Spleen (tissue), 11 donors: ENCODE measurements around the gene ETV2. TPM values are rescaled to one million over a fixed set of nuclear protein-coding genes. Genes with fewer than 3 reads are reported as not detected.

Experiments
- DNase-seq: peaks from one replicate; pipeline ENCODE4 v3.0.0-alpha.2; 2020
- H3K27ac ChIP-seq, 8 donors: fragments of 200-600 bp; sonication (generic) in 7 of 8; 1 replicate in 4 of 8; 2 replicates in 4 of 8; pipeline versions ENCODE4 v1.5.0 to v1.8.0; 2016 to 2021; ENCODE audit warnings: inconsistent platforms in 4 of 8, mild to moderate bottlenecking in 4 of 8, moderate library complexity in 1 of 8
- H3K27me3 ChIP-seq, 7 donors: fragments of 200-600 bp; sonication (generic) in 6 of 7; replicated peaks in 1 of 7; 1 replicate in 4 of 7; 2 replicates in 3 of 7; pipeline versions ENCODE4 v1.5.0 to v1.8.0; 2016 to 2021; ENCODE audit warnings: inconsistent platforms in 3 of 7, mild to moderate bottlenecking in 1 of 7
- H3K36me3 ChIP-seq, 6 donors: fragments of 200-600 bp; sonication (generic) in 5 of 6; 1 replicate in 4 of 6; 2 replicates in 2 of 6; pipeline versions ENCODE4 v1.5.0 to v1.8.0; 2016 to 2021; ENCODE audit warnings: inconsistent platforms in 2 of 6
- H3K4me1 ChIP-seq, 6 donors: fragments of 200-600 bp; sonication (generic) in 5 of 6; 1 replicate in 3 of 6; 2 replicates in 3 of 6; pipeline versions ENCODE4 v1.5.0 to v1.8.0; 2016 to 2021; ENCODE audit warnings: inconsistent platforms in 3 of 6
- H3K4me3 ChIP-seq, 8 donors: fragments of 200-600 bp; sonication (generic) in 7 of 8; 1 replicate in 4 of 8; 2 replicates in 4 of 8; pipeline versions ENCODE4 v1.5.0 to v1.8.0; 2016 to 2021; ENCODE audit warnings: inconsistent platforms in 4 of 8, mild to moderate bottlenecking in 4 of 8, moderate library complexity in 2 of 8
- H3K9me3 ChIP-seq, 8 donors: fragments of 200-600 bp; sonication (generic) in 7 of 8; 1 replicate in 4 of 8; 2 replicates in 4 of 8; pipeline versions ENCODE4 v1.5.0 to v1.8.0; 2016 to 2021; ENCODE audit warnings: inconsistent platforms in 4 of 8
- CTCF ChIP-seq, 11 experiments: fragments of 200-600 bp in 7 of 11; fragments of 450-650 bp in 4 of 11; sonication (generic) in 4 of 11; IDR thresholded peaks in 8 of 11; conservative IDR thresholded peaks in 3 of 11; 1 replicate in 7 of 11; 2 replicates in 4 of 11; pipeline versions ENCODE4 v1.4.0 to v1.8.0; 2016 to 2021; ENCODE audit warnings: antibody characterized with exemption in 11 of 11, inconsistent platforms in 4 of 11, mild to moderate bottlenecking in 1 of 11
- POLR2A ChIP-seq, 3 donors: fragments of 450-650 bp; IDR thresholded peaks; one replicate each; pipeline ENCODE4 v1.5.1; 2017; ENCODE audit warnings: antibody characterized with exemption in 3 of 3, mild to moderate bottlenecking in 1 of 3
- POLR2AphosphoS5 ChIP-seq, 3 donors: sonication (generic); formaldehyde crosslinking; IDR thresholded peaks; one replicate each; pipeline ENCODE4 v1.5.1; 2017; ENCODE audit warnings: antibody characterized with exemption in 3 of 3
- WGBS, 5 donors: extraction: QIAGEN DNeasy Blood & Tissue Kit in 3 of 5; methylation state at CpG; one replicate each; pipeline versions ENCODE4 v1.1.5 to v1.1.7; 2013 to 2018; 5-methylcytosine and 5-hydroxymethylcytosine counted together
- intact Hi-C: fragments of 100-400 bp; cut with DNase I; formaldehyde crosslinking; loops from one replicate; pipeline ENCODE4 v1.15.0; 2023; ENCODE audit warnings: low total_unique reads
- polyA plus RNA-seq, 3 donors: library from polyadenylated mRNA; stranded (reverse); fragments of 200-250 nt; gene quantifications; one replicate each; pipeline ENCODE4 v1.2.1, GENCODE V29; 2013
- total RNA-seq, 7 donors: library from RNA; depleted of rRNA in 3 of 7; stranded (reverse); fragments of >200 nt in 3 of 7; fragmentation: NEBNext Ultra II Directional in 4 of 7; extraction: Animal tissue kit (Norgen Biotek cat#: 25700) in 4 of 7; gene quantifications; one replicate each; pipeline versions ENCODE4 v1.1.0 to v1.2.1, GENCODE V29; 2016 to 2021
- donor health status: healthy with polysubstance abuse.
- donor health status: DM: no; HTN: no; CAD: no; lungs with moderate emphysema.
- donor health status: DM: no; HTN: no; CAD: no.
- donor health status: Bipolar disorder and iron deficiency.
- donor health status: healthy.
- donor health status: DM: no; HTN: no; CAD: no.
- donor health status: DM: yes; HTN: yes; CAD: no.

The ETV2 gene
- total and polyA plus RNA-seq, 10 donors: 0.43 to 1.2 (median 0.99) TPM; not detected in 5

- DNase-seq: no peak
- Histone ChIP-seq H3K9me3 (peaks cover 0 to 23% (median 17%) of the 10 kb centered on the region in 8 donors), H3K27me3 (no peaks in the 10 kb centered on the region), H3K27ac (no peak overlapping the region), H3K36me3 (no peaks in the 10 kb centered on the region), H3K4me1 (peaks cover 7 to 33% (median 25%) of the 10 kb centered on the region in 6 donors), H3K4me3 (no peak overlapping the region)
- 72 to 90% (median 75%) methylated on average over 2 of the region's 2 CpGs for WGBS, 5 donors
- intact Hi-C loops: no loop called here
- no peak for TF ChIP-seq POLR2A (IDR thresholded peaks at IDR 0.05)
- TF ChIP-seq POLR2AphosphoS5 (IDR thresholded peaks at IDR 0.05): no peak
- no peak for TF ChIP-seq CTCF (IDR thresholded peaks at IDR 0.05 in 8 of 11, conservative IDR thresholded peaks at IDR 0.05 in 3 of 11)
These were observed 33.3 kb upstream of the ETV2 start for GRCh38 chr19:35608251-35608650.

GRCh38 chr19:35609851-35610353 is 31.6 kb upstream of the ETV2 start:
- peak; percentile 82 for DNase-seq
- H3K27ac ChIP-seq: peak overlapping the region; percentile 20 to 87 (median 70)
- TF ChIP-seq CTCF (IDR thresholded peaks at IDR 0.05 in 8 of 11, conservative IDR thresholded peaks at IDR 0.05 in 3 of 11): no peak
- peak in 2 of 3 donors; percentile 62 to 67 for TF ChIP-seq POLR2AphosphoS5 (IDR thresholded peaks at IDR 0.05)
- peaks cover 0 to 3% (median under 1%) of the 10 kb centered on the region in 6 donors for H3K36me3 ChIP-seq
- no peaks in the 10 kb centered on the region for H3K27me3 ChIP-seq
- WGBS, 5 donors: 30 to 57% (median 35%) methylated on average over 6 of the region's 6 CpGs
- H3K4me3 ChIP-seq: no peak overlapping the region
- peaks cover 0 to 23% (median 17%) of the 10 kb centered on the region in 8 donors for H3K9me3 ChIP-seq
- H3K4me1 ChIP-seq: peaks cover 7 to 40% (median 27%) of the 10 kb centered on the region in 6 donors
- intact Hi-C loops: no loop called here

GRCh38 chr19:35612224-35612558 is 29.4 kb upstream of the ETV2 start:
- 36 to 40% (median 40%) methylated on average over 9 of the region's 9 CpGs for WGBS, 5 donors
- intact Hi-C loops: no loop called here
- Histone ChIP-seq H3K4me1 (peaks cover 7 to 40% (median 27%) of the 10 kb centered on the region in 6 donors), H3K4me3 (peak overlapping the region; percentile 62 to 77 (median 69)), H3K9me3 (peaks cover 0 to 16% (median 12%) of the 10 kb centered on the region in 8 donors), H3K27me3 (no peaks in the 10 kb centered on the region), H3K36me3 (peaks cover 0 to 26% (median 14%) of the 10 kb centered on the region in 6 donors), H3K27ac (peak overlapping the region; percentile 13 to 88 (median 78))
- DNase-seq: no peak
- no peak for TF ChIP-seq POLR2A (IDR thresholded peaks at IDR 0.05)
- TF ChIP-seq POLR2AphosphoS5 (IDR thresholded peaks at IDR 0.05): no peak
- no peak for TF ChIP-seq CTCF (IDR thresholded peaks at IDR 0.05 in 8 of 11, conservative IDR thresholded peaks at IDR 0.05 in 3 of 11)

GRCh38 chr19:35612559-35613321 is 28.8 kb upstream of the ETV2 start, which contains the start of gene HAUS5:
Gene HAUS5, plus strand, starts transcription at chr19:35612735. Its CDS starts 60 bp downstream, at chr19:35612795.
- peaks cover 0 to 32% (median 15%) of the 10 kb centered on the region in 6 donors for H3K36me3 ChIP-seq
- TF ChIP-seq POLR2AphosphoS5 (IDR thresholded peaks at IDR 0.05): peak; percentile 94 to 97 (median 94)
- peak in 1 of 3 donors; percentile 86 for TF ChIP-seq POLR2A (IDR thresholded peaks at IDR 0.05)
- TF ChIP-seq CTCF (IDR thresholded peaks at IDR 0.05 in 8 of 11, conservative IDR thresholded peaks at IDR 0.05 in 3 of 11): peak in 6 of 11 experiments; percentile 13 to 42 (median 28)
- H3K9me3 ChIP-seq: peaks cover 0 to 11% (median 7%) of the 10 kb centered on the region in 8 donors
- intact Hi-C loops: no loop called here
- H3K27me3 ChIP-seq: no peaks in the 10 kb centered on the region
- DNase-seq: peak; percentile 97
- H3K4me3 ChIP-seq: peak within 1 kb of the TSS; percentile 62 to 77 (median 69)
- WGBS, 5 donors: 0 to 1% (median 1%) methylated on average over 8 to 47 of the region's 47 CpGs
- H3K27ac ChIP-seq: peak within 1 kb of the TSS; percentile 37 to 88 (median 78)
- peaks cover 7 to 40% (median 27%) of the 10 kb centered on the region in 6 donors for H3K4me1 ChIP-seq
